Measurements from ENCODE around the gene DDR2.

Gene DDR2

GRCh38 chr1:162644986-162645314 lies 12.7 kb downstream of the DDR2 start:
- Histone ChIP-seq H3K27me3 (replicated peaks; ENCODE audit: insufficient read depth, low read length) (no peaks in the 10 kb centered on the region), H2AFZ (ENCODE audit: low read length) (no peak overlapping the region), H3K4me2 (ENCODE audit: low read depth, low read length) (no peak overlapping the region), H3K36me3 (replicated peaks; ENCODE audit: insufficient read depth, low read length) (no peaks in the 10 kb centered on the region), H3K79me2 (ENCODE audit: low read length) (no peaks in the 10 kb centered on the region), H3K9me3 (replicated peaks; ENCODE audit: insufficient read depth, low read length) (no peaks in the 10 kb centered on the region), H3K27ac (ENCODE audit: low read length) (no peak overlapping the region), H3K4me3 (ENCODE audit: low read length) (no peak overlapping the region), H4K20me1 (ENCODE audit: insufficient read depth, low read length) (no peaks in the 10 kb centered on the region), H3K4me1 (ENCODE audit: low read length) (peaks cover 3% of the 10 kb centered on the region; the same call in 1 of the 2 replicates), H3F3A (ENCODE audit: insufficient read depth, low read length) (no peaks in the 10 kb centered on the region), H3K9me2 (replicated peaks; ENCODE audit: insufficient read depth, low read length) (no peaks in the 10 kb centered on the region), H3K9ac (ENCODE audit: low read length) (no peak overlapping the region)
- no peak for DNase-seq
- no peak for TF ChIP-seq EZH2 (optimal IDR thresholded peaks at IDR 0.05; ENCODE audit: low read depth, low read length)
- TF ChIP-seq CTCF (IDR thresholded peaks at IDR 0.05; ENCODE audit: low read length): no peak
- TF ChIP-seq EZH2phosphoT487 (IDR thresholded peaks at IDR 0.05; ENCODE audit: low read length): no peak

- H3K9me3 ChIP-seq (replicated peaks; ENCODE audit: insufficient read depth, low read length): no peaks in the 10 kb centered on the region
- no peaks in the 10 kb centered on the region for H3K36me3 ChIP-seq (replicated peaks; ENCODE audit: insufficient read depth, low read length)
- H3K79me2 ChIP-seq (ENCODE audit: low read length): no peaks in the 10 kb centered on the region
- no peak overlapping the region for H3K4me2 ChIP-seq (ENCODE audit: low read depth, low read length)
- no peaks in the 10 kb centered on the region for H3K27me3 ChIP-seq (replicated peaks; ENCODE audit: insufficient read depth, low read length)
- no peak overlapping the region for H2AFZ ChIP-seq (ENCODE audit: low read length)
- no peaks in the 10 kb centered on the region for H3F3A ChIP-seq (ENCODE audit: insufficient read depth, low read length)
- H3K27ac ChIP-seq (ENCODE audit: low read length): no peak overlapping the region
- no peak for TF ChIP-seq CTCF (IDR thresholded peaks at IDR 0.05; ENCODE audit: low read length)
- TF ChIP-seq EZH2 (optimal IDR thresholded peaks at IDR 0.05; ENCODE audit: low read depth, low read length): no peak
- no peak for TF ChIP-seq EZH2phosphoT487 (IDR thresholded peaks at IDR 0.05; ENCODE audit: low read length)
- H3K9ac ChIP-seq (ENCODE audit: low read length): no peak overlapping the region
- no peaks in the 10 kb centered on the region for H3K9me2 ChIP-seq (replicated peaks; ENCODE audit: insufficient read depth, low read length)
- H3K4me3 ChIP-seq (ENCODE audit: low read length): no peak overlapping the region
- no peaks in the 10 kb centered on the region for H3K4me1 ChIP-seq (ENCODE audit: low read length)
- H4K20me1 ChIP-seq (ENCODE audit: insufficient read depth, low read length): no peaks in the 10 kb centered on the region
- DNase-seq: no peak
Observed at GRCh38 chr1:162645666-162646065, 13.4 kb downstream of the DDR2 start.

GRCh38 chr1:162649583-162649982 lies 17.3 kb downstream of the DDR2 start:
- H3K4me2 ChIP-seq (ENCODE audit: low read depth, low read length): no peak overlapping the region
- H3K9me3 ChIP-seq (replicated peaks; ENCODE audit: insufficient read depth, low read length): no peaks in the 10 kb centered on the region
- no peak overlapping the region for H3K4me3 ChIP-seq (ENCODE audit: low read length)
- TF ChIP-seq EZH2phosphoT487 (IDR thresholded peaks at IDR 0.05; ENCODE audit: low read length) (no peak), EZH2 (optimal IDR thresholded peaks at IDR 0.05; ENCODE audit: low read depth, low read length) (no peak), CTCF (IDR thresholded peaks at IDR 0.05; ENCODE audit: low read length) (no peak)
- no peak overlapping the region for H3K27ac ChIP-seq (ENCODE audit: low read length)
- H3F3A ChIP-seq (ENCODE audit: insufficient read depth, low read length): no peaks in the 10 kb centered on the region
- H4K20me1 ChIP-seq (ENCODE audit: insufficient read depth, low read length): no peaks in the 10 kb centered on the region
- no peaks in the 10 kb centered on the region for H3K9me2 ChIP-seq (replicated peaks; ENCODE audit: insufficient read depth, low read length)
- no peaks in the 10 kb centered on the region for H3K4me1 ChIP-seq (ENCODE audit: low read length)
- no peak for DNase-seq
- no peaks in the 10 kb centered on the region for H3K79me2 ChIP-seq (ENCODE audit: low read length)
- H2AFZ ChIP-seq (ENCODE audit: low read length): no peak overlapping the region
- no peak overlapping the region for H3K9ac ChIP-seq (ENCODE audit: low read length)
- no peaks in the 10 kb centered on the region for H3K36me3 ChIP-seq (replicated peaks; ENCODE audit: insufficient read depth, low read length)
- H3K27me3 ChIP-seq (replicated peaks; ENCODE audit: insufficient read depth, low read length): no peaks in the 10 kb centered on the region
